HCT116 (cell line): ENCODE data around the gene PAX8. TPM values are rescaled to one million over a fixed set of nuclear protein-coding genes. Genes with fewer than 3 reads are reported as not detected.

Experiments
- ATAC-seq: fragments of 200-7000 bp; cut with Tn5 transposase; 2 replicates; pipeline ENCODE4 v1.9.1; 2020; ENCODE audit warnings: mild to moderate bottlenecking, moderate library complexity
- BruUV-seq: library from RNA; stranded (reverse); fragments of 400-500 nt; replicated peaks from 2 replicates; lab custom pipeline; 2021; lab: Mats Ljungman, UMichigan
- CTCF ChIA-PET: fragments of 300-600 bp; sonication (Branson Sonifier 250); formaldehyde crosslinking; loops from one replicate; lab custom pipeline; 2021; ENCODE audit warnings: antibody characterized with exemption; lab: Charles Lee
- POLR2A ChIA-PET: fragments of 300-600, 350-600 bp; sonication (Branson Sonifier 250); formaldehyde crosslinking; loops from one replicate; lab custom pipeline; 2021; ENCODE audit warnings: antibody characterized with exemption; lab: Charles Lee
- RAD21 ChIA-PET, 2 experiments: fragments of 300-600 bp; sonication (Branson Sonifier 250); formaldehyde crosslinking; loops; one replicate each; lab custom pipeline; 2023; ENCODE audit warnings: low total read pairs in 2 of 2; ENCODE audit not compliant: uncharacterized antibody in 2 of 2, unreplicated experiment in 2 of 2, low non-redundant PET in 1 of 2; lab: Charles Lee
- DNase-seq: peaks from one replicate; pipeline ENCODE4 v3.0.0-alpha.2; 2010; ENCODE audit warnings: low read depth, low spot score
- H2AFZ ChIP-seq: fragments of 200-600 bp; shearing (Covaris generic), sonication (generic); 2 replicates; pipeline ENCODE4 v1.6.1; 2017; ENCODE audit warnings: low read depth, mixed run types, mixed read lengths, antibody characterized with exemption, low read length; ENCODE audit not compliant: poor library complexity, severe bottlenecking
- H3K27ac ChIP-seq: 2 replicates; pipeline ENCODE4 v1.5.1; 2012; ENCODE audit warnings: low read depth, low read length
- H3K27me3 ChIP-seq: fragments of 200-600 bp; sonication (generic); 2 replicates; pipeline ENCODE4 v1.6.1; 2016; ENCODE audit warnings: mixed run types, low read length, mixed read lengths; ENCODE audit not compliant: insufficient read depth
- H3K36me3 ChIP-seq, 2 experiments: fragments of 200-500 bp in 1 of 2; fragments of 200-600 bp in 1 of 2; sonication (Bioruptor generic) in 1 of 2; sonication (generic) in 1 of 2; 2 replicates each; pipeline versions ENCODE4 v1.5.1 to v1.6.1; 2014 to 2016; ENCODE audit warnings: low read length in 2 of 2, inconsistent platforms in 1 of 2, mixed read lengths in 1 of 2, mixed run types in 1 of 2; ENCODE audit not compliant: insufficient read depth in 2 of 2, control insufficient read depth in 1 of 2
- H3K4me1 ChIP-seq, 2 experiments: fragments of 200-600 bp in 1 of 2; sonication (generic) in 1 of 2; 2 replicates each; pipeline versions ENCODE4 v1.5.1 to v1.6.1; 2012 to 2017; ENCODE audit warnings: low read length in 2 of 2, inconsistent platforms in 1 of 2, mild to moderate bottlenecking in 1 of 2, mixed read lengths in 1 of 2, mixed run types in 1 of 2, moderate library complexity in 1 of 2; ENCODE audit not compliant: insufficient read depth in 2 of 2, control insufficient read depth in 1 of 2
- H3K4me2 ChIP-seq: fragments of 200-600 bp; sonication (generic); 2 replicates; pipeline ENCODE4 v1.6.1; 2017; ENCODE audit warnings: mixed run types, low read length, mixed read lengths
- H3K4me3 ChIP-seq, 2 experiments: fragments of 200-600 bp in 1 of 2; sonication (generic) in 1 of 2; replicated peaks in 1 of 2; 2 replicates each; pipeline ENCODE4 v1.5.1; 2011 to 2016; ENCODE audit warnings: low read length in 2 of 2, control low read depth in 1 of 2, low read depth in 1 of 2, mild to moderate bottlenecking in 1 of 2, mixed read lengths in 1 of 2, mixed run types in 1 of 2
- H3K79me2 ChIP-seq: fragments of 200-600 bp; sonication (generic); 2 replicates; pipeline ENCODE4 v1.6.1; 2017; ENCODE audit warnings: mild to moderate bottlenecking, mixed run types, low read length, moderate library complexity, mixed read lengths; ENCODE audit not compliant: insufficient read depth
- H3K9ac ChIP-seq: fragments of 200-600 bp; sonication (generic); 2 replicates; pipeline ENCODE4 v1.6.1; 2016; ENCODE audit warnings: low read length, mixed read lengths
- H3K9me2 ChIP-seq: fragments of 200-600 bp; sonication (generic), shearing (Covaris generic); 2 replicates; pipeline ENCODE4 v1.6.1; 2017; ENCODE audit warnings: mixed run types, mild to moderate bottlenecking, moderate library complexity; ENCODE audit not compliant: insufficient read depth
- H3K9me3 ChIP-seq, 2 experiments: fragments of 200-500 bp in 1 of 2; fragments of 200-600 bp in 1 of 2; sonication (Bioruptor generic) in 1 of 2; sonication (generic) in 1 of 2; 2 replicates each; pipeline ENCODE4 v1.6.1; 2014 to 2017; ENCODE audit warnings: low read length in 2 of 2, mixed read lengths in 2 of 2, inconsistent platforms in 1 of 2, low read depth in 1 of 2, mild to moderate bottlenecking in 1 of 2, mixed run types in 1 of 2, moderate library complexity in 1 of 2; ENCODE audit not compliant: control insufficient read depth in 1 of 2, insufficient read depth in 1 of 2
- H4K20me1 ChIP-seq: fragments of 200-600 bp; sonication (generic), shearing (Covaris generic); 2 replicates; pipeline ENCODE4 v1.6.1; 2017; ENCODE audit warnings: mixed run types, mild to moderate bottlenecking, moderate library complexity; ENCODE audit not compliant: insufficient read depth
- CBX3 ChIP-seq: IDR thresholded peaks from 2 replicates; pipeline ENCODE4 v1.6.1; 2012; ENCODE audit warnings: low read depth
- CEBPB ChIP-seq: IDR thresholded peaks from 2 replicates; pipeline ENCODE4 v1.6.1; 2012; ENCODE audit warnings: low read depth
- EGR1 ChIP-seq: IDR thresholded peaks from 2 replicates; pipeline ENCODE4 v1.6.1; 2012; ENCODE audit warnings: low read depth
- ELF1 ChIP-seq: IDR thresholded peaks from 2 replicates; pipeline ENCODE4 v1.6.1; 2012; ENCODE audit warnings: low read depth, borderline replicate concordance
- EZH2phosphoT487 ChIP-seq: fragments of 200-600 bp; IDR thresholded peaks from 2 replicates; pipeline ENCODE4 v1.6.1; 2018; ENCODE audit warnings: antibody characterized with exemption, borderline replicate concordance
- FOSL1 ChIP-seq: IDR thresholded peaks from 2 replicates; pipeline ENCODE4 v1.6.1; 2012; ENCODE audit warnings: low read depth
- POLR2A ChIP-seq: IDR thresholded peaks from 2 replicates; pipeline ENCODE4 v1.7.0; 2011; ENCODE audit warnings: borderline replicate concordance; ENCODE audit not compliant: insufficient read depth, insufficient read length; ENCODE audit errors: extremely low read depth
- POLR2AphosphoS5 ChIP-seq: IDR thresholded peaks from 2 replicates; pipeline ENCODE4 v1.6.1; 2011; ENCODE audit warnings: mild to moderate bottlenecking, low read depth, low read length, moderate library complexity
- REST ChIP-seq: IDR thresholded peaks from 2 replicates; pipeline ENCODE4 v1.6.1; 2012; ENCODE audit warnings: low read depth
- SIN3A ChIP-seq: IDR thresholded peaks from 2 replicates; pipeline ENCODE4 v1.6.1; 2012; ENCODE audit warnings: low read depth
- SP1 ChIP-seq: IDR thresholded peaks from 2 replicates; pipeline ENCODE4 v1.6.1; 2012; ENCODE audit warnings: low read depth
- TCF7L2 ChIP-seq: IDR thresholded peaks from 2 replicates; pipeline ENCODE4 v1.7.0; 2011; ENCODE audit warnings: borderline replicate concordance, inconsistent platforms; ENCODE audit not compliant: insufficient read depth, insufficient read length; ENCODE audit errors: extremely low read depth
- ZBTB33 ChIP-seq: IDR thresholded peaks from 2 replicates; pipeline ENCODE4 v1.6.1; 2011; ENCODE audit warnings: mild to moderate bottlenecking, low read length, moderate library complexity; ENCODE audit not compliant: insufficient replicate concordance; ENCODE audit errors: extremely low read depth
- ZFX ChIP-seq: fragments of 450-650 bp; IDR thresholded peaks from 2 replicates; pipeline ENCODE4 v1.6.1; 2017
- ZNF274 ChIP-seq: fragments of 200-500 bp; sonication (Bioruptor generic); IDR thresholded peaks from 2 replicates; pipeline ENCODE4 v1.6.1; 2014; ENCODE audit warnings: mild to moderate bottlenecking, low read depth, low read length, inconsistent platforms
- intact Hi-C: fragments of 100-400 bp; cut with micrococcal nuclease; formaldehyde crosslinking; loops from 2 replicates; pipeline ENCODE4 v1.10.0; 2022
- total RNA-seq: library from RNA; stranded (reverse); gene quantifications from one replicate; pipeline ENCODE4 v1.2.1, GENCODE V29; 2021; ENCODE audit not compliant: unreplicated experiment
- TF ChIP-seq, protein P1 (sequence below), 3 experiments: fragments of 200-600 bp in 1 of 3; sonication (generic) in 1 of 3; IDR thresholded peaks in 2 of 3; conservative IDR thresholded peaks in 1 of 3; 2 replicates each; pipeline ENCODE4 v1.5.1; 2012 to 2017; ENCODE audit warnings: low read depth in 2 of 3, low read length in 2 of 3, antibody characterized with exemption in 1 of 3, borderline replicate concordance in 1 of 3, control low read depth in 1 of 3, mild to moderate bottlenecking in 1 of 3, mixed read lengths in 1 of 3, mixed run types in 1 of 3, moderate library complexity in 1 of 3; ENCODE audit not compliant: insufficient read depth in 1 of 3
- TF ChIP-seq, protein P2 (sequence below): IDR thresholded peaks from 2 replicates; pipeline ENCODE4 v1.6.1; 2012

Gene PAX8
- total RNA-seq, 1 experiment from 2014 or later = 4.4 TPM

DNA sequence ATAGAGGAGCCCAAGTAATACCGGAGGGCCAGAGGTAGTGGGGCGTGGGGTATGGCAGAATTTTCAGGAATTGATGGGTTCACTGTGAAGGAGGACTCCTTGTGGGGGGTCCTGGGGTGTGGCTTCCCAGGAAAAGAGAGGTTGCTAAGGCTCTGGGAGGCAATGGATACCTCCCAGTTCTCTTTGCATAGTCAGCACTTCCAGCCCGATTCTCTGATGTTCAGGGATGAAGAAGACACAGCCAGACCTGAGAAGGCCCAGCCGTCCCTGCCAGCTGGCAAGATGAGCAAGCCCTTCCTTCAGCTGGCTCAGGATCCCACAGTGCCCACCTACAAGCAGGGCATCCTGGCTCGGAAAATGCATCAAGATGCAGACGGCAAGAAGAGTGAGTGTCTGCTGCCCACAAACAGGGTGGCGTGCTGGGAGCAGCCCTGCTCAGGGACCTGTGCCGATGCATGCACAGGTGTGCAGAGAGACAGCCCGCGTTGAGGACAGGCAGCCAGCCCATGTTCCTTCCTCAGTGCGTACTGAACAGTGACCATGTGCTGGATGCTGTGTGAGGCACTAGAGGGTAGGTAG, 82.7 kb downstream of the PAX8 start:
- ChIA-PET POLR2A (no interaction called here), RAD21 (no interaction called here), CTCF (interaction anchor here (1.1 kb wide), 1 partner anchor 58 kb away, joined by 4 read pairs; no protein-coding TSS in a partner anchor)
- H3K27ac ChIP-seq = no peak overlapping the region
- no peaks in the 10 kb centered on the region for H4K20me1 ChIP-seq
- no peaks in the 10 kb centered on the region for H3K9me3 ChIP-seq
- BruUV-seq = no TSS peak
- H3K79me2 ChIP-seq = no peaks in the 10 kb centered on the region
- no peak for ATAC-seq
- TF ChIP-seq ELF1 = no peak
- TF ChIP-seq EGR1 = no peak
- TF ChIP-seq SP1 = no peak
- no peak for TF ChIP-seq SIN3A
- no peak for TF ChIP-seq FOSL1
- no peak for TF ChIP-seq CBX3
- TF ChIP-seq TCF7L2 = no peak
- no peak for TF ChIP-seq ZBTB33
- no peak for TF ChIP-seq CEBPB
- TF ChIP-seq, protein P1, sequence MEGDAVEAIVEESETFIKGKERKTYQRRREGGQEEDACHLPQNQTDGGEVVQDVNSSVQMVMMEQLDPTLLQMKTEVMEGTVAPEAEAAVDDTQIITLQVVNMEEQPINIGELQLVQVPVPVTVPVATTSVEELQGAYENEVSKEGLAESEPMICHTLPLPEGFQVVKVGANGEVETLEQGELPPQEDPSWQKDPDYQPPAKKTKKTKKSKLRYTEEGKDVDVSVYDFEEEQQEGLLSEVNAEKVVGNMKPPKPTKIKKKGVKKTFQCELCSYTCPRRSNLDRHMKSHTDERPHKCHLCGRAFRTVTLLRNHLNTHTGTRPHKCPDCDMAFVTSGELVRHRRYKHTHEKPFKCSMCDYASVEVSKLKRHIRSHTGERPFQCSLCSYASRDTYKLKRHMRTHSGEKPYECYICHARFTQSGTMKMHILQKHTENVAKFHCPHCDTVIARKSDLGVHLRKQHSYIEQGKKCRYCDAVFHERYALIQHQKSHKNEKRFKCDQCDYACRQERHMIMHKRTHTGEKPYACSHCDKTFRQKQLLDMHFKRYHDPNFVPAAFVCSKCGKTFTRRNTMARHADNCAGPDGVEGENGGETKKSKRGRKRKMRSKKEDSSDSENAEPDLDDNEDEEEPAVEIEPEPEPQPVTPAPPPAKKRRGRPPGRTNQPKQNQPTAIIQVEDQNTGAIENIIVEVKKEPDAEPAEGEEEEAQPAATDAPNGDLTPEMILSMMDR (IDR thresholded peaks at IDR 0.05 in 2 of 3, conservative IDR thresholded peaks at IDR 0.05 in 1 of 3; ENCODE audit: borderline replicate concordance in 1 of 3, insufficient read depth in 1 of 3, low read depth in 2 of 3, low read length in 2 of 3) = no peak
- no peak for TF ChIP-seq REST
- TF ChIP-seq ZFX = no peak
- TF ChIP-seq POLR2AphosphoS5 = no peak
- no peak for TF ChIP-seq ZNF274
- TF ChIP-seq EZH2phosphoT487 = no peak
- TF ChIP-seq POLR2A = no peak
- TF ChIP-seq, protein P2, sequence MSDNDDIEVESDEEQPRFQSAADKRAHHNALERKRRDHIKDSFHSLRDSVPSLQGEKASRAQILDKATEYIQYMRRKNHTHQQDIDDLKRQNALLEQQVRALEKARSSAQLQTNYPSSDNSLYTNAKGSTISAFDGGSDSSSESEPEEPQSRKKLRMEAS = no peak
- no peak for DNase-seq
- H3K4me3 ChIP-seq = no peak overlapping the region
- no peak overlapping the region for H2AFZ ChIP-seq
- H3K9me2 ChIP-seq = no peaks in the 10 kb centered on the region
- no peaks in the 10 kb centered on the region for H3K27me3 ChIP-seq
- no peak overlapping the region for H3K4me2 ChIP-seq
- peaks cover 11 to 28% of the 10 kb centered on the region in 2 experiments for H3K4me1 ChIP-seq
- H3K9ac ChIP-seq = no peak overlapping the region
- intact Hi-C loops = loop anchor here (5.0 kb wide), 1 partner anchor 39 kb away; no protein-coding TSS in a partner anchor
- no peaks in the 10 kb centered on the region for H3K36me3 ChIP-seq
